HEK293 (cell line): Measurements from ENCODE around the gene NPAS2.

Source experiments
- CTCF ChIA-PET: fragments of 350-600 bp; formaldehyde crosslinking; extraction: SDS; loops from one replicate; lab custom pipeline; 2021; ENCODE audit warnings: antibody characterized with exemption; lab: Yijun Ruan, JAX
- POLR2A ChIA-PET: fragments of 300-600 bp; formaldehyde crosslinking; extraction: SDS; loops from one replicate; lab custom pipeline; 2020; ENCODE audit warnings: antibody characterized with exemption, inconsistent platforms; lab: Yijun Ruan, JAX
- H3K27ac ChIP-seq: fragments of 200-500 bp; sonication (Bioruptor generic); 2 replicates; pipeline ENCODE4 v1.5.1; 2014; ENCODE audit warnings: low read depth, low read length, control low read depth, inconsistent platforms; ENCODE audit errors: extremely low read depth
- H3K36me3 ChIP-seq, 2 experiments: fragments of 200-500 bp in 1 of 2; sonication (Bioruptor generic) in 1 of 2; 1 replicate in 1 of 2; 2 replicates in 1 of 2; pipeline ENCODE4 v1.5.1; 2014 to 2017; ENCODE audit warnings: inconsistent platforms in 2 of 2, low read length in 2 of 2; ENCODE audit not compliant: control insufficient read depth in 2 of 2, insufficient read depth in 1 of 2
- H3K4me1 ChIP-seq: fragments of 200-500 bp; sonication (Bioruptor generic); 2 replicates; pipeline ENCODE4 v1.5.1; 2014; ENCODE audit warnings: mild to moderate bottlenecking, low read length, inconsistent platforms; ENCODE audit not compliant: control insufficient read depth, insufficient read depth
- H3K4me3 ChIP-seq: 2 replicates; pipeline ENCODE4 v1.5.1; 2011; ENCODE audit warnings: low read depth, mild to moderate bottlenecking, control low read depth, low read length, moderate library complexity
- H3K9me3 ChIP-seq: fragments of 200-500 bp; sonication (Bioruptor generic); 2 replicates; pipeline ENCODE4 v1.5.1; 2014; ENCODE audit warnings: low read depth, low read length, inconsistent platforms; ENCODE audit not compliant: control insufficient read depth, insufficient read depth
- ATF2 ChIP-seq: fragments of 450-650 bp; formaldehyde crosslinking; IDR thresholded peaks from 2 replicates; pipeline ENCODE4 v1.5.1; 2016; ENCODE audit warnings: missing biosample characterization, missing genetic modification characterization, low read depth
- EGR2 ChIP-seq: fragments of 450-650 bp; formaldehyde crosslinking; IDR thresholded peaks from 2 replicates; pipeline ENCODE4 v1.5.1; 2016; ENCODE audit warnings: low read depth, missing biosample characterization, missing genetic modification characterization
- KLF1 ChIP-seq: fragments of 450-650 bp; formaldehyde crosslinking; IDR thresholded peaks from 2 replicates; pipeline ENCODE4 v1.5.1; 2016; ENCODE audit warnings: missing biosample characterization, missing genetic modification characterization
- KLF17 ChIP-seq: fragments of 450-650 bp; formaldehyde crosslinking; IDR thresholded peaks from 2 replicates; pipeline ENCODE4 v1.5.1; 2016; ENCODE audit warnings: missing biosample characterization, missing genetic modification characterization
- SALL2 ChIP-seq: fragments of 450-650 bp; formaldehyde crosslinking; IDR thresholded peaks from 2 replicates; pipeline ENCODE4 v1.5.0; 2017; ENCODE audit warnings: missing biosample characterization, mild to moderate bottlenecking, missing genetic modification characterization, borderline replicate concordance
- YY2 ChIP-seq: fragments of 450-650 bp; formaldehyde crosslinking; IDR thresholded peaks from 2 replicates; pipeline ENCODE4 v1.5.1; 2016; ENCODE audit warnings: missing biosample characterization, missing genetic modification characterization
- ZBTB11 ChIP-seq: fragments of 450-650 bp; formaldehyde crosslinking; conservative IDR thresholded peaks from 2 replicates; pipeline ENCODE4 v1.5.1; 2016; ENCODE audit warnings: low read depth, missing biosample characterization, missing genetic modification characterization
- ZNF121 ChIP-seq: fragments of 450-650 bp; formaldehyde crosslinking; IDR thresholded peaks from 2 replicates; pipeline ENCODE4 v1.5.1; 2016; ENCODE audit warnings: missing biosample characterization, missing genetic modification characterization
- ZNF132 ChIP-seq: fragments of 450-650 bp; formaldehyde crosslinking; IDR thresholded peaks from 2 replicates; pipeline ENCODE4 v1.5.1; 2017; ENCODE audit warnings: missing biosample characterization, missing genetic modification characterization, borderline replicate concordance
- ZNF24 ChIP-seq: fragments of 450-650 bp; formaldehyde crosslinking; IDR thresholded peaks from 2 replicates; pipeline ENCODE4 v1.5.1; 2016; ENCODE audit warnings: missing biosample characterization, missing genetic modification characterization
- ZNF280C ChIP-seq: fragments of 450-650 bp; formaldehyde crosslinking; IDR thresholded peaks from 2 replicates; pipeline ENCODE4 v1.5.1; 2016; ENCODE audit warnings: missing biosample characterization, missing genetic modification characterization
- ZNF473 ChIP-seq: fragments of 450-650 bp; formaldehyde crosslinking; IDR thresholded peaks from 2 replicates; pipeline ENCODE4 v1.5.1; 2017; ENCODE audit warnings: missing biosample characterization, missing genetic modification characterization
- ZNF530 ChIP-seq: fragments of 450-650 bp; formaldehyde crosslinking; IDR thresholded peaks from 2 replicates; pipeline ENCODE4 v1.5.1; 2016; ENCODE audit warnings: low read depth, missing biosample characterization, missing genetic modification characterization
- ZNF654 ChIP-seq: fragments of 450-650 bp; formaldehyde crosslinking; IDR thresholded peaks from 2 replicates; pipeline ENCODE4 v1.5.1; 2016; ENCODE audit warnings: low read depth, missing biosample characterization, missing genetic modification characterization
- ZNF664 ChIP-seq: fragments of 450-650 bp; formaldehyde crosslinking; IDR thresholded peaks from 2 replicates; pipeline ENCODE4 v1.5.1; 2016; ENCODE audit warnings: missing biosample characterization, missing genetic modification characterization
- ZNF707 ChIP-seq: fragments of 450-650 bp; formaldehyde crosslinking; IDR thresholded peaks from 2 replicates; pipeline ENCODE4 v1.5.1; 2016; ENCODE audit warnings: missing biosample characterization, missing genetic modification characterization
- ZNF747 ChIP-seq: fragments of 450-650 bp; formaldehyde crosslinking; IDR thresholded peaks from 2 replicates; pipeline ENCODE4 v1.5.1; 2016; ENCODE audit warnings: missing biosample characterization, missing genetic modification characterization
- ZNF830 ChIP-seq: fragments of 450-650 bp; IDR thresholded peaks from 2 replicates; pipeline ENCODE4 v1.5.0; 2018; ENCODE audit warnings: missing biosample characterization, missing genetic modification characterization, low read depth, mild to moderate bottlenecking, moderate library complexity
- ZNF843 ChIP-seq: fragments of 450-650 bp; formaldehyde crosslinking; IDR thresholded peaks from 2 replicates; pipeline ENCODE4 v1.5.1; 2016; ENCODE audit warnings: missing biosample characterization, missing genetic modification characterization
- TF ChIP-seq, protein P1 (sequence below): fragments of 450-650 bp; formaldehyde crosslinking; IDR thresholded peaks from 2 replicates; pipeline ENCODE4 v1.5.1; 2017; ENCODE audit warnings: missing biosample characterization, missing genetic modification characterization
- TF ChIP-seq, protein P2 (sequence below): fragments of 450-650 bp; formaldehyde crosslinking; IDR thresholded peaks from 2 replicates; pipeline ENCODE4 v1.5.1; 2016; ENCODE audit warnings: missing biosample characterization, missing genetic modification characterization

NPAS2 gene

GRCh38 chr2:101041413-101041812 is 221.5 kb downstream of the NPAS2 start (continued):
- no peak for TF ChIP-seq ZNF280C
- TF ChIP-seq ZNF707, result no peak
- no peak for TF ChIP-seq ZNF473 (tag by site-specific recombination)
- TF ChIP-seq ZNF830 (tag by site-specific recombination), result no peak
- no peak for TF ChIP-seq ZNF843 (tag by site-specific recombination)
- TF ChIP-seq ZNF530 (tag by site-specific recombination), result no peak

GRCh38 chr2:101045330-101045729 is 225.4 kb downstream of the NPAS2 start:
- no peaks in the 10 kb centered on the region for H3K9me3 ChIP-seq
- ChIA-PET CTCF (interaction anchor here (0.6 to 1.5 kb wide), 3 partner anchors 8 to 143 kb away, joined by 3 to 7 read pairs (median 3); no protein-coding TSS in a partner anchor), POLR2A (no interaction called here)
- H3K4me3 ChIP-seq, result no peak overlapping the region
- TF ChIP-seq ZNF747 (tag by site-specific recombination) (no peak), YY2 (tag by site-specific recombination) (no peak), ZNF24 (tag by site-specific recombination) (no peak), ZBTB11 (no peak), ZNF132 (tag by site-specific recombination) (no peak), ZNF664 (no peak), ZNF121 (tag by site-specific recombination) (no peak), ATF2 (no peak), KLF1 (tag by site-specific recombination) (no peak), SALL2 (tag by site-specific recombination) (no peak), ZNF654 (tag by site-specific recombination) (no peak), EGR2 (tag by site-specific recombination) (no peak), KLF17 (tag by site-specific recombination) (no peak)
- TF ChIP-seq, protein P1, sequence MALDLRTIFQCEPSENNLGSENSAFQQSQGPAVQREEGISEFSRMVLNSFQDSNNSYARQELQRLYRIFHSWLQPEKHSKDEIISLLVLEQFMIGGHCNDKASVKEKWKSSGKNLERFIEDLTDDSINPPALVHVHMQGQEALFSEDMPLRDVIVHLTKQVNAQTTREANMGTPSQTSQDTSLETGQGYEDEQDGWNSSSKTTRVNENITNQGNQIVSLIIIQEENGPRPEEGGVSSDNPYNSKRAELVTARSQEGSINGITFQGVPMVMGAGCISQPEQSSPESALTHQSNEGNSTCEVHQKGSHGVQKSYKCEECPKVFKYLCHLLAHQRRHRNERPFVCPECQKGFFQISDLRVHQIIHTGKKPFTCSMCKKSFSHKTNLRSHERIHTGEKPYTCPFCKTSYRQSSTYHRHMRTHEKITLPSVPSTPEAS, result no peak
- TF ChIP-seq, protein P2, sequence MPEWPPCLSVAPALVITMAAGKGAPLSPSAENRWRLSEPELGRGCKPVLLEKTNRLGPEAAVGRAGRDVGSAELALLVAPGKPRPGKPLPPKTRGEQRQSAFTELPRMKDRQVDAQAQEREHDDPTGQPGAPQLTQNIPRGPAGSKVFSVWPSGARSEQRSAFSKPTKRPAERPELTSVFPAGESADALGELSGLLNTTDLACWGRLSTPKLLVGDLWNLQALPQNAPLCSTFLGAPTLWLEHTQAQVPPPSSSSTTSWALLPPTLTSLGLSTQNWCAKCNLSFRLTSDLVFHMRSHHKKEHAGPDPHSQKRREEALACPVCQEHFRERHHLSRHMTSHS, result no peak
- H3K36me3 ChIP-seq, result peaks cover 0 to 6% of the 10 kb centered on the region in 2 experiments; a peak in 2 of 3 replicates
- no peak overlapping the region for H3K27ac ChIP-seq
- no peaks in the 10 kb centered on the region for H3K4me1 ChIP-seq
